ENCODE results near the gene PRKN.

Gene PRKN

GRCh38 chr6:161788531-161788930, 939.0 kb downstream of the PRKN start:
- Histone ChIP-seq H3K79me2 (ENCODE audit: insufficient read depth, low read length) (no peaks in the 10 kb centered on the region), H3K9me2 (ENCODE audit: low read depth, low read length) (no peaks in the 10 kb centered on the region), H3K4me3 (ENCODE audit: low read depth, low read length, poor library complexity, severe bottlenecking) (no peak overlapping the region), H3K27me3 (ENCODE audit: insufficient read depth, low read length) (no peaks in the 10 kb centered on the region; the same call in 1 of the 2 replicates), H2AFZ (ENCODE audit: low read length) (no peak overlapping the region), H3K9me3 (ENCODE audit: low read length) (no peaks in the 10 kb centered on the region), H3F3A (ENCODE audit: insufficient read depth, low read length) (no peaks in the 10 kb centered on the region), H3K9ac (ENCODE audit: low read length) (no peak overlapping the region), H3K36me3 (ENCODE audit: insufficient read depth, low read length) (no peaks in the 10 kb centered on the region), H3K27ac (ENCODE audit: low read depth, low read length, poor library complexity, severe bottlenecking) (no peak overlapping the region), H4K20me1 (ENCODE audit: insufficient read depth, low read length) (no peaks in the 10 kb centered on the region), H3K4me2 (ENCODE audit: low read length) (no peak overlapping the region), H3K4me1 (ENCODE audit: insufficient read depth, low read length, severe bottlenecking) (no peaks in the 10 kb centered on the region)
- no peak for TF ChIP-seq CTCF (IDR thresholded peaks at IDR 0.05; ENCODE audit: low read length)
- no peak for TF ChIP-seq EZH2 (IDR thresholded peaks at IDR 0.05; ENCODE audit: borderline replicate concordance, low read length)

DNA sequence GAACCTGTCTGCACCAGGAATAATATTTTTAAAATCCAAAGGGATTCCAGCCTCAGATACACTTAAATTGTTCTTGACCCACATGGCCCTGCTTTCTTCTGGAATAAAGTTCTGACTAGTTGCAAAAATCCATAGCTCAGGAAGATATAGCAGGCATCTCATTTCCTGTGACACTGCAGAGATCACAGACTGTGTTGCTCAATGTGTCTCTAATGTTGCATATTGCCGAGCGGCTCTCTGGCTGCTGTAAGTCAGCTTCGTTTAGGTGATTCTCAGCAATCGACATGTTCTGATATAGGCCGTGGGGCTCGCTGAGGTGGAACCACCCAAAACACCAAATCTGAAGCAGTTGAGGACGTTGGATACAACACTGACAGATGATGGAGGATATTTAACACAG, 955.4 kb downstream of the PRKN start:
- no peak overlapping the region for H3K9ac ChIP-seq (ENCODE audit: low read length)
- no peaks in the 10 kb centered on the region for H4K20me1 ChIP-seq (ENCODE audit: insufficient read depth, low read length)
- H2AFZ ChIP-seq (ENCODE audit: low read length), result no peak overlapping the region
- no peaks in the 10 kb centered on the region for H3F3A ChIP-seq (ENCODE audit: insufficient read depth, low read length)
- H3K27me3 ChIP-seq (ENCODE audit: insufficient read depth, low read length), result no peaks in the 10 kb centered on the region
- no peak for TF ChIP-seq CTCF (IDR thresholded peaks at IDR 0.05; ENCODE audit: low read length)
- no peak for TF ChIP-seq EZH2 (IDR thresholded peaks at IDR 0.05; ENCODE audit: borderline replicate concordance, low read length)
- no peaks in the 10 kb centered on the region for H3K4me1 ChIP-seq (ENCODE audit: insufficient read depth, low read length, severe bottlenecking)
- H3K9me3 ChIP-seq (ENCODE audit: low read length), result no peaks in the 10 kb centered on the region
- H3K4me3 ChIP-seq (ENCODE audit: low read depth, low read length, poor library complexity, severe bottlenecking), result no peak overlapping the region
- H3K79me2 ChIP-seq (ENCODE audit: insufficient read depth, low read length), result no peaks in the 10 kb centered on the region
- no peak overlapping the region for H3K4me2 ChIP-seq (ENCODE audit: low read length)
- H3K36me3 ChIP-seq (ENCODE audit: insufficient read depth, low read length), result no peaks in the 10 kb centered on the region
- no peak overlapping the region for H3K27ac ChIP-seq (ENCODE audit: low read depth, low read length, poor library complexity, severe bottlenecking)
- H3K9me2 ChIP-seq (ENCODE audit: low read depth, low read length), result no peaks in the 10 kb centered on the region

GRCh38 chr6:161761966-161762365, 965.6 kb downstream of the PRKN start:
- H3F3A ChIP-seq (ENCODE audit: insufficient read depth, low read length), result no peaks in the 10 kb centered on the region
- no peak for TF ChIP-seq EZH2 (IDR thresholded peaks at IDR 0.05; ENCODE audit: borderline replicate concordance, low read length)
- no peak for TF ChIP-seq CTCF (IDR thresholded peaks at IDR 0.05; ENCODE audit: low read length)
- H3K4me3 ChIP-seq (ENCODE audit: low read depth, low read length, poor library complexity, severe bottlenecking), result no peak overlapping the region
- no peaks in the 10 kb centered on the region for H4K20me1 ChIP-seq (ENCODE audit: insufficient read depth, low read length)
- H3K9ac ChIP-seq (ENCODE audit: low read length), result no peak overlapping the region
- no peaks in the 10 kb centered on the region for H3K27me3 ChIP-seq (ENCODE audit: insufficient read depth, low read length)
- H3K9me2 ChIP-seq (ENCODE audit: low read depth, low read length), result no peaks in the 10 kb centered on the region
- no peaks in the 10 kb centered on the region for H3K36me3 ChIP-seq (ENCODE audit: insufficient read depth, low read length)
- H3K27ac ChIP-seq (ENCODE audit: low read depth, low read length, poor library complexity, severe bottlenecking), result no peak overlapping the region
- no peaks in the 10 kb centered on the region for H3K9me3 ChIP-seq (ENCODE audit: low read length)
- no peak overlapping the region for H3K4me2 ChIP-seq (ENCODE audit: low read length)
- H3K79me2 ChIP-seq (ENCODE audit: insufficient read depth, low read length), result no peaks in the 10 kb centered on the region
- no peaks in the 10 kb centered on the region for H3K4me1 ChIP-seq (ENCODE audit: insufficient read depth, low read length, severe bottlenecking)
- H2AFZ ChIP-seq (ENCODE audit: low read length), result no peak overlapping the region

All from OCI-LY1 (cell line).